ENCODE measurements around the gene CANT1.

Gene CANT1

GRCh38 chr17:79046916-79047280 is 37.3 kb upstream of the CANT1 start:
- no peak overlapping the region for H3K27ac ChIP-seq
- TF ChIP-seq ZFX (IDR thresholded peaks at IDR 0.05), result no peak
- no peak for TF ChIP-seq CTCF (conservative IDR thresholded peaks at IDR 0.05)

GRCh38 chr17:79046197-79046915 is 36.8 kb upstream of the CANT1 start:
- TF ChIP-seq CTCF (conservative IDR thresholded peaks at IDR 0.05) (no peak; the same call in 1 of the 2 replicates), ZFX (IDR thresholded peaks at IDR 0.05) (no peak)

GRCh38 chr17:79045842-79046196 is 36.3 kb upstream of the CANT1 start:
- no peak overlapping the region for H3K27ac ChIP-seq
- TF ChIP-seq CTCF (conservative IDR thresholded peaks at IDR 0.05) (peak; percentile 98), ZFX (IDR thresholded peaks at IDR 0.05) (no peak)

More at GRCh38 chr17:79046197-79046915, 36.8 kb upstream of the CANT1 start:
- H3K27ac ChIP-seq, result no peak overlapping the region

GRCh38 chr17:79045001-79045729 is 35.6 kb upstream of the CANT1 start:
- H3K27ac ChIP-seq, result no peak overlapping the region
- no peak for TF ChIP-seq CTCF (conservative IDR thresholded peaks at IDR 0.05)
- no peak for TF ChIP-seq ZFX (IDR thresholded peaks at IDR 0.05)

GRCh38 chr17:79044462-79044861 is 34.9 kb upstream of the CANT1 start:
- no peak overlapping the region for H3K27ac ChIP-seq
- no peak for TF ChIP-seq ZFX (IDR thresholded peaks at IDR 0.05)
- TF ChIP-seq CTCF (conservative IDR thresholded peaks at IDR 0.05), result no peak

GRCh38 chr17:79043931-79044320 is 34.4 kb upstream of the CANT1 start:
- H3K27ac ChIP-seq, result no peak overlapping the region
- TF ChIP-seq CTCF (conservative IDR thresholded peaks at IDR 0.05) (no peak), ZFX (IDR thresholded peaks at IDR 0.05) (no peak)

- H3K27ac ChIP-seq, result no peak overlapping the region
- no peak for TF ChIP-seq ZFX (IDR thresholded peaks at IDR 0.05)
- no peak for TF ChIP-seq CTCF (conservative IDR thresholded peaks at IDR 0.05)
These were observed 33.8 kb upstream of the CANT1 start for GRCh38 chr17:79043191-79043930.
